EL (cell line): ENCODE measurements around the gene C19orf12.

Experiments
- DNase-seq: peaks from one replicate; pipeline ENCODE4 v3.0.0-alpha.2; 2016

Gene C19orf12

DNA sequence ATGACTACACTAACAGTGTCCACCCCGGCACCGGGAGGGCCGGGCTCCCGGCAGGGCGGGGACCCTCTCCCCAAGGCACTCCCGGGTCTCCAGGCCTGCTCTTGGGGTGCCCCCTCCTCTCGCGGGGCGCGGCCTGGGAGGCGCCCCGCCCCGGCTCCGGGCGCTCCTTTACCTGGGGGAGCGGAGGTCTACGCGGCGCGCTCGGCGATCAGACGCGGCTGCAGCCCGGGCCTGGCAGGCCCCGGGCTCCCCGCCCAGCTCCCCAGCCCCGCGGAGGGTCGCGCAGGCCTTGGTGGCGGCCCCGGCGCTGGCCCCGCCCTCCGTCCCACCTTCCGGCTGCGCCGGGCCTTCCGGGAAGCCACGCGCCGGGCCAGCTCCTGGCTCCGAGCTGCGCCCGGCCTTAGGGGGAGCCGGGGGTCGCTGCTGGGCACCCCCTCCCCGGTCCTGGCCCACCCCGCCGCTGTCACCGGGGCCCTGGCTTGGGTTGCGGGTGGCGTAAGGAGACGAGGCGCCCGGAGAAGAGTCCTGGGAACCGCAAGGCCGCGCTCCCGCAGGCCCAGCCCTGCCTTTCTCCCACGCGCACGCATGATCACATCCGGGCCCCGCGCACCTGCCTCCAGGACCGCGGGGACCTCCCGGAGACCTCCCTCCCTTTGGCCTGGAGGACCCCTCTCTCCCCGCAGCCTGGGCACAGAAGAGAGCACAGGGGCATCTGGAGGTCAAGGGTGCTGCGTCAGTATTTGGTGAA, at the start of gene C19orf12:
TSS of gene C19orf12 (minus strand) at position 309 of the 748 bp plus-strand sequence. CDS start 6,848 bp downstream, outside the sequence.
- peak; percentile 41 for DNase-seq

GRCh38 chr19:29764361-29764760, 49.3 kb upstream of the C19orf12 start:
- no peak for DNase-seq

DNA sequence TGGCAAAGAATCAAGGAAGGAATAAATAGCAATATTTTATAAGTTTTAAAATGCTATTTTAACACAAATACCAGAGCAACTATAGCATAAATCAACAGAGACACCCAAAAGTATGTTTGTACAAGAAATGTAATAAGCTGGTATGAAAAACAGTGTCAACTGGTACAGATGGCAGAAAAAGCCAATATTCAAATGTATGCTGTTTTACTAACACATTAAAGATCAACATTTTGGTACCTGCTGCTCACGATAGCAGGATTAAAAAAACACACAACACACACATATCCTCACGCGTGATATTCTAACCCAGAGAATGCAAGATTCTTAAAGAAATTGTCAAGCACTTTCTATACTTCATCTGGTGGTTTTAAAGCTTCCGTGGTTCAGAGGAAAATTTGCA, 48.1 kb upstream of the C19orf12 start:
- no peak for DNase-seq

GRCh38 chr19:29761575-29762232, 46.6 kb upstream of the C19orf12 start:
- no peak for DNase-seq

- no peak for DNase-seq
These were observed 45.9 kb upstream of the C19orf12 start for GRCh38 chr19:29760752-29761502.

DNA sequence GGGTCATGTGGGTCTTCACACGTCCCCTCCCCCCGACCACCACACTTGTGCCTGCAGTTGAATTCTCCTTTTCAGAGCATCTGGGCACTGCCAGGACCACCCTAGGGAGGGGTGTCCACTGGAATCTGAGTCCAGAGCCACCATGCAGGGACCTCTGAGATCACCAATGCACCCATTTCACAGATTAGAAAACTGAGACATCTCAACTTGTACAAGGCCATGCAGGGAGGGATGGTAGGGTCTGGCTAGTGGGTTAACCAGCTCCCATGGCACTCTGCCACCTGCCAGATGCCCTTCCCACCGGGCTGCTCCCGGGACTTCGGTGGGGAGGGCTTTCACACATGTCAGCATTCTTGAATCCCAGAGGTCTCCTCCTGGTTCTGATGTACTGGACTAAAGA, 44.3 kb upstream of the C19orf12 start:
- DNase-seq = no peak

DNA sequence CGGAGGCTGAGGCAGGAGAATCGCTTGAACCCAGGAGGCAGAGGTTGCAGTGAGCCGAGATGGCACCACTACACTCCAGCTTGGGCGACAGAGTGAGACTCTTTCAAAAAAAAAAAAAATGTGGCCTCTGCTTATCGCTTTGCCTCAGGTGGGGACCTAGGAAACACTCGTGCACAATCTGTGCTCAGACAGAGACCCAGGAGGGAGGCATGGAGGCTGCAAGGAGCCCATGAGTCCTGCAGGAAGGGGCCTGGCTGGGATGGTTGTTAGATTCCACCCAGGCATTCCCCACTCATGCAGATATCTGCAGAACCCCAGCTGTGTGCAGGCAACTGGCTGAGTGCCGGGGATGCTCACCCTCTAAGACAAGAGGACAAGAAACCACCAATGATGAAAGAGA, 43.8 kb upstream of the C19orf12 start:
- no peak for DNase-seq

DNA sequence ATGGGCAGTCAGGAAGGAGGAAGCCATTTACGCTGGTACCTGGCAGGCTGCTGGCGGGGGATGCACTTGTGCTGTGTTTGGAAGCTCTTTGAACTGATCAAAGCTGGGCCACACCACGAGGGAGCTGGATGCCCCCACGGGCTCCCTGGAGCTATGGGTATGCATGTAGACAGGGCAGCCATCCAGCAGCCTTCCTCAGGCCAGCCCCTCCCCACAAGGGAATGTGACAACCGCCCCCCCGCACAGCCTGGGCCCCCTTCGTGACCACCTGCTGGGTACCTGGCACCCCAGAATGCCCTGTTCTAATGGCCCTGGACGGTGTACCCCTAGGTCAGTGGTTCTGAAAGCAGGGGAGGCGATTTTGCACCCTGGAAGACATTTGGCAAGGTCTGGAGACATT, 42.5 kb upstream of the C19orf12 start:
- no peak for DNase-seq

DNA sequence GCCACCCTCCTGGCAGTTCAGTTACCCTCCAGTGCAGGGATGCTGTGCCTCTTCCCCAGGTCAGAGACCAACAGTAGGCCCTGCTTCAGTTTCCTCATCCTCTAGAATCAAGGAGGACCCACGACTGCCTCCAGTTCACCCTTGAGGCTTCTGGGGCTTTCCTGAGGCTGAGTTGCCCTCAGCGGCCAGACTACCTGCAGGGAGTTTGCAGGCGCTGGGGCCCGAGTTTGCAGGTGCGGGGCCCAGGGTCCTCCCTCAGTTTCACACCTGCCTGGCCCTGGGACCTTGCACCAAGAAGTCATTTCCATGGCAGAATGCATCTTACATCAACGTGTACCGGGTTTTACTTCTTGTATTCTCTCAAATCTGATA, 38.9 kb upstream of the C19orf12 start:
- no peak for DNase-seq

GRCh38 chr19:29753190-29753933, 38.3 kb upstream of the C19orf12 start:
- no peak for DNase-seq

DNA sequence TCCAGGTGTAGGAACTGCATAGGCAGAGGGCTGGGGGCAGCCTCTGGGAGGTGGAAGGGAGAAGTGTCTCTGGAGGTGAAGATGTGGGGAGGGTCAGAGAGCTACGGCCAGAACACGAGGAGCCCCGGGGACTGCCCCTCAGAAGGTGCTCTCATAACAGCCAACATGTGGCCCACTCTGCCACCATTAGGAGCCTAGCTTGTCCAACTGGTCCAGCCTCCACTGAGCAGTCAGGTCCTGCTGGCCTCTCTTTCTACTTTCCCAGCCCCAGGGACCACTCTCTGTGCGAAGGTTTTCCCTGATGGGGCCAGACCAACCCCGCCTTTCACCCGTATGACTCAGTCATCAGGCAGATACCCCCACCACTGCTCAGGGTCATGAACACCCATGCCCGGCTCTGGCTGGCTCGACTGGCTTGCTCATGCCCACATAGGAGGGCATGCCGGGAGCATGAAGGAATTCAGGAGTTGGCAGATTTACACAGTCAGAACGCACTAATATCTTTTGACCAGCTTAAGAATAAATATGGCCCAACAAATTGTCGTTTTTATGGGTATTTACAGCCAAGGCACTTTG, 37.5 kb upstream of the C19orf12 start:
- no peak for DNase-seq

DNA sequence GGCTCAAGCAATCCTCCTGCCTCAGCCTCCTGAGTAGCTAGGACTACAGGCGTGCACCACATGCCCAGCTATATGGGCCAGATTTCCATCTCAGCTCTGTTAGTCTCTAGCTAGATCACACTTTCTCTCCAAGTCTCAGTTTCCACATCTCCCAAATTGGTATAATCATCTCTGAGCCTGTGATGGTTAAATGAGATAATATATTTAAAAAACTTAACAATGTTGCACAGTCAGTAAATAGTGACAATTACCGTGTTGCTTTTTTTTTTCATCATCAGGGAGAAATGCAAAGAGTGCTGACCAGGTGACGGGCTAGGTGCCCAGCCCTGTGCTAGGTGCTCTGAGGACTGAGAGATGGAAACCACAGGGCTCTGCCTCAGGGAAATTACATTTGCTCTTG, 36.9 kb upstream of the C19orf12 start:
- DNase-seq = no peak

DNA sequence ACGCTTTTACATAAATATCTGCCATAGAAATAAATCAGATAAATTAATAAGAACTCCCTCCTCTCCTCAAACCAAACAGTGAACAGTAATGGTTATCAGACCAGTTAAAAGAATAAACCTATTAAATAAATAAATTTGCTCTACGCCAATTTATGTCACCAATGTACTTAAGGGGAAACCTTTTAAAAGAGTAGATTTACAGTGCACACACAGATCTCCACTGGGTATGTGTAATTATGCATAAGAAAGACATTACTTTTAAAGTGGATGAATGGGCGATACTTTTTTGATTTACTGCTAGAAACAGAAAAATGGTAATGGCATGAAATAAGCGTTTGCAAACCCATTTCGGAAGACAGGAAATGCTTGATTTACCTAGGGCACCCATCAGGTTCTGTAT, 34.9 kb upstream of the C19orf12 start:
- DNase-seq = no peak

DNA sequence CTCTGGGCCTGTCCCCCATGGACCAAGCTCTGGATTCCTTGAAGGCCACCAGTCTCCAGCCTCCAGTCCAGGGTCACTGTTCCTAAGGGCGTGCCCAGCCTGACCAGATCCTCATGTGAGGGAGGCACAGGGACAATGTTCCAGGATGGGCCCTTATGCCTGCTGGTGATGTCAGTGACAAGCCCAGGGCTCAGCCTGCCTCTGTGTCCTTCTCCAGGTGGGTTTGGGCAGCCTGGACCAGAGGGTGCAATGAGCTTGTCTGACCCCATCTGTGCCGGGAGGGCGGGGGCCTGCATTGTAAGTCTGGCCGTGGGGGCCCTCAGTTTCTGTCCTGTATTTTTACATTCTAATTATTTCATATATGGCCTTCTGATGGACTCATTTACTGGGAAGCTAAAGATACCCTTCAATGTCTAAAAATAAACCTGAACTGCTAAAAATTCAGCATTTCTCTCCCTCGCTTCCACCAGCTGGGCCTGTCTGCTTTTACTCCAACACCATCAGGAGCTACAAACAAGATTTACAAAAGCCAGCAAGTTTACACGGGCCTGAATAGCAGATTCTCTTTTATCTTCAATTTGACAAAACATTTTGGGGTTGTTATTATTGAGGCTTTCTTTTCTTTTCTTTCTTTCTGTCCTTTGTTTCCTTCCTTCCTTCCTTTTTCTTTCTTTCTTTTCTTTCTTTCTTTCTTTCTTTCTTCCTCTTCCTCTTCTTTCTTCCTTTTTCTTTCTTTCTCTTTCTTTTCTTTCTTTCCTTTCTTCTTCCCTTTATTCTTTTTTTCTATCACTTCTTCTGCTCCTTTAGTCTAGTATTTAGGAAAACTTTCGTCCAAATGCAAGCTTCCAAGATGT, 34.2 kb upstream of the C19orf12 start:
- DNase-seq = no peak

GRCh38 chr19:29745253-29745652, 30.2 kb upstream of the C19orf12 start:
- DNase-seq = no peak

- DNase-seq = no peak
These were observed 28.6 kb upstream of the C19orf12 start for GRCh38 chr19:29743681-29744080.

- no peak for DNase-seq
These were observed 26.7 kb upstream of the C19orf12 start for GRCh38 chr19:29741776-29742175.

GRCh38 chr19:29741226-29741625, 26.2 kb upstream of the C19orf12 start:
- no peak for DNase-seq

DNA sequence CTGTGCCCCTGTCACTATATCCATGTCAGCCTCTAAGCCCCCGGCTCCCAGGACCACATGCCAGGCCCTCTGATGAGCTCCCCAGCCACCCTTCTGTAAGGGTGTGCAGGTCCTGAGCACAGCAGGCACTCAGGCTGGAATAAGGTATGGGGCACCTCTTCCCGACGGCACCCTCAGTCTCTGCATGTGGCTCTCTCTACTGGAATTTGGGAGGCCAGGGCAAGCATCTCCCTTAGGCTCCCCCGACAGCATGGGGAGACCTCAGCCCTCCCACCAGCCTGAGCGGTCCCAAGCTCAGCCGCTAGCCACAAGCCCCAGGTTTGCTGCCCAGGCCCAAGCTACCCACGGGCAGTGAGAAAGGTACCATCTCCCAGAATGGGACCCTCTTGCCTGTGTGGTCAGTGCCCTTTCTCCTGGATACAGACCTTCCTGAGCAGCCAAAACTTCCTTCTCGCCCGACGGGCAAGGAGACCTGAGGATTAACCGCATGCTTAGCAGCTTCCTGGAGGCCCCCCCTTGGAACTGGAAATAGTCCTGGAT, 22.5 kb upstream of the C19orf12 start:
- DNase-seq = no peak

GRCh38 chr19:29735829-29736228, 20.8 kb upstream of the C19orf12 start:
- no peak for DNase-seq

- no peak for DNase-seq
These were observed 16.3 kb upstream of the C19orf12 start for GRCh38 chr19:29731331-29731850.
